Activated gamma-delta T cell treated with anti-CD3 and anti-CD28 coated beads, Interleukin-2, amount 50 U/mL, for 16 hours (primary cell): ENCODE measurements around the gene RAB31.

ENCODE experiments used
- DNase-seq: peaks from one replicate; pipeline ENCODE4 v3.0.0-alpha.2; 2020; ENCODE audit warnings: low read depth

Gene RAB31

DNA sequence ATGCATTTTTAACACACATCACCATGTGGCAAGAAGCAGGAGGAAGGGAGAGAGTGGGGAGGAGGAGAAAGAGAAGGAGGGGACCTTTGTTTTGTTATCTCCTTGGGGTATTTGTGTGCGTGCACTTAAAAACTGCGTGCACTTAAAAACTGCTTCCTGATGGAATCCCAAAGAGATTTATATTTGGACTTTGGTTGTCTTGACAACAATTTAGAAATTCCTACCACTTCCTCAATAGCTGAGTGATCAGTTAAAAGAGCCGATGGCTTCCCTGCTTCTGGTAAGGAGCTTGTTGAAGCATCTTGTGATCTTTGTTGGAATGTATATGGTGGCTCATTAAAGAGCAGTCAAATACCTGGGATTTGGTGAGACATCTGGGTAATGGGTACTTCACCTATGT, 4.5 kb downstream of the RAB31 start:
- DNase-seq, result no peak

DNA sequence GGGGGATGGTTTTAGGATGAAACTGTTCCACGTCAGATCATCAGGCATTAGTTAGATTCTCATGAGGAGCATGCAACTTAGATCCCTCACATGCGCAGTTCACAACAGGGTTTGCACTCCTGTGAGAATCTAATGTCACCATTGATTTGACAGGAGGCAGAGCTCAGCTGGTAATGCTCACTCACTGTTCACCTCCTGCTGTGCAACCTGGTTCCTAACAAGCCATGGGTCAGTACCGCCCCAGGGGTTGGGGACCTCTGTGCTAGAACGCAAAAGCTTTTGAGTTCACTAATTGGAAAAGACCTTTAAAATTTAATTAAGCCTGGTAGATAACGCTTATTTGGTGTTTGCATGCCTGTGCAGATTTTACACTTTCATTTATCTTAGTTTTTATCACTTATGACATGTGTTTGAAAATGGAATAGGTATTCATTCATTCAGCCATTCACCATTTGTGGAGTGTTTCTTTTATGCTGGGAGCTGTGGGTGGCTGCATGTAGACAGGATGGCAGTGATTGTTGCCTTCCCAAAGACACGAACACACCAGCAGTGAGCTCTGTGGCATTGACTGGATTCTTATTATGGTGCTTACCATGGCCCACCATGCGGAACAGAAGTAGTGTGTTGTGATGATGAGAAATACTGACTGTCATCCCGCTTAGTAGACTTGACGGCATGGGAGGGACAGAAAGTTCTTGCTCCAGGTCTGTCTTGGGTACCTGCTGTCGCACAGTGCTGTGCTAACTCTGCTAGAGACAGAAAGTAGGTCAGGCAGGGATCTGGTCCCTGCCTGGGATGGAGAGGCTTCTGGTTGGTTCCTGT, 6.4 kb downstream of the RAB31 start:
- DNase-seq, result no peak

DNA sequence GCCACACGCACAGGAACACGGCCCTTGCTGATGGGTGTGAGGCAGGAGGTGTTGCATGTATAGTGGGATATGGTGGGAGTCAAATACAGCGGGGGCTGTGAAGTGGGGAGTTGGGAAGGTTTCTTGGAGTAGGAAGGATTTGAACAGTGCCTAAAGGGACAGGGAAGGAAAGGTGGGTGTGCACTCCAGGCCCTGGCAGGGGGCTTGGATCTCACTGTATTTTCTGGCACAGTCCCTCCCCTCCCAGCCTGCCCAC, 6.9 kb downstream of the RAB31 start:
- no peak for DNase-seq

DNA sequence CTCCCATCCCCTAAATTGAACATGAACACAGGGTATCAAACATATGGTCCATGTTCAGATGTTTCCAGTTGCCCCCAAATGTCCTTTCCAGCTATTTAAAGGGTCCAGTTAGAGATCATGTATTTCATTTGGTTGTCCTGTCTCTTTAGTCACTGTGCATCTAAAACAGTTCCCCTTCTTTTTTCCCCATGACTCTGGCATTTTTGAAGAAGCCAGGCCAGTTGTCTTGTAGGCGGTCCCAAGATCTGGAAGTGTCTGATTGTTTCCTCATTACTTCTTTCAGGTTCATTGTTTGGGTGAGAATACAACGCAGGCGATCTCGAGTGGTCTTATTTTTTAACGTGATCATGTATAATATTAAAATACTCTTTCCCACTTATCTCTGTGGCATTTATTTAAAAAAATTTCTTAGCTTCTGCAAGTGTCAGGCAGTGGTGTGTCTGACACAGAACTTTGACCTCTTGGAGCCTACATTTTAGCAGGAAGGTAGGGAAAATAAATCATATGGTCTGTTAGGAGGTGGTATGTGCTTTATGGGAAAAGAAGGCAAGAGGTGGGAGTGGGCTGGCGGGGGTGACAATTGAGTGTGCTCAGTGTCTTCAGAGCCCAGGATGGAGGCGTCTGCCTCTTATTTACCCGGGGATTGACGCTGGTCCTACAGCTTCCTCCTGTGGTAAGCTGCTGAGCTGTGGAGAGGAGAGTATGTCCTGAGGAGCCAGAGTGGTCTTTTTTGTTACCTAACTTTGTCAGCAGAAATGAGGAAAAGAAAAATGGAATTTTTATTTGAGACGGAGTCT, 8.1 kb downstream of the RAB31 start:
- DNase-seq, result no peak

DNA sequence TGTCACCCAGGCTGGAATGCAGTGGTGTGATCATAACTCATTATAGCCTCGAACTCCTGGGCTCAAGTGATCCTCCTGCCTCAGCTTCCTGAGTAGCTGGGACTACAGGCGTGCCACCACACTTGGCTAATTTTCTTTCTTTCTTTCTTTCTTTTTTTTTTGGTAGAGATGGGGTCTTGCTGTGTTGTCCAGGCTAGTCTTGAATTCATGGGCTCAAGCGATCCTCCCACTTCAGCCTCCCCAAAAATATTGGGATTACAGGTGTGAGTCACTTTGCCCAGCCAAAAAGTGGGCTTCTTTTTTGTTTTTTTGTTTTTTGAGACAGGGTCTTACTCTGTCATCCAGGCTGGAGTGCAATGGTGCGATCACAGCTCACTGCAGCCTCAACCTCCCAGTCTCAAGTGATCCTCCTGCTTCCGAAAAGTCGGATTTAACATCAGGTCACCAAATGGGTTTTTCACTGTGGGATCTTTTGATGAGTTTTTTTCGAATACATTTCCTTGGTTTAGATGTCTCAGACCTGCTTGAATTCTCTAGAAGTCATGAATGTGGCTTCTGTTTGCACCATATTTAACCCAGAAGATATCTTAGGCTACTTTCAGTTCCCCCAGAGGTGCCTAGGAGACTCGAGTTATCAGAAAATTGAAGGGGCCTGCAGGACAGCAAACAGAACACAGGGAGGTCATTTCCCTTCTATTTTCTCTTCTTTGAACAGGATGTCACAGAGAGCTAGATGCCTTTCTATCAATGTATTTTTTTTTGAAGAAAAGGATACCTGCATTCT, 8.9 kb downstream of the RAB31 start:
- DNase-seq, result no peak

DNA sequence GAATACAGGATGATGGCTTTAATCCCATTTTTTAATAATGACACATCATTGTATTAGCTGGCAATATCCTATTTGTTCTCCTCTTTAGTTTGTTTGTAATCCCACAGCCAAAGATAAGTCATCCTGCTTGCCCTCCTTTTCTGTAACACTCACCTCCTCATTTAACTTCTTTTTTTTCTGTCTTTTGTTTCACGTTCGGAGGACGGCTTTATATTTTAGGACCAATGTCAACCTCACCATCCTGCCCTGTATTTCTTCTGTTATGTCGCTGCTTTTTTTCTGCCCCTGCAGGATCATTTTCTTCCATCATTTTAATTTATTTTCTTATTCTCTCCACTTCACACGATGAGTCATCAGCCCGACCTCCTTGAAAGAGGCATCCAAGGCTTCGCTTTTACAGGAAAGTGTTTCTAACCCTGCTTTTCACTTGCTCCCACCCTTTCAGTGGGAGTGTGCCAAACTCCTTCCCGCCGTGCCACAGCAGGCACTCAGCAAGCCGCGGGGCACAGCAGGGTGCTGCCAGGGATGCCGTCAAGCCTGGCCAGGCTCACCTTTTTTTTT, 11.4 kb downstream of the RAB31 start:
- DNase-seq, result no peak

DNA sequence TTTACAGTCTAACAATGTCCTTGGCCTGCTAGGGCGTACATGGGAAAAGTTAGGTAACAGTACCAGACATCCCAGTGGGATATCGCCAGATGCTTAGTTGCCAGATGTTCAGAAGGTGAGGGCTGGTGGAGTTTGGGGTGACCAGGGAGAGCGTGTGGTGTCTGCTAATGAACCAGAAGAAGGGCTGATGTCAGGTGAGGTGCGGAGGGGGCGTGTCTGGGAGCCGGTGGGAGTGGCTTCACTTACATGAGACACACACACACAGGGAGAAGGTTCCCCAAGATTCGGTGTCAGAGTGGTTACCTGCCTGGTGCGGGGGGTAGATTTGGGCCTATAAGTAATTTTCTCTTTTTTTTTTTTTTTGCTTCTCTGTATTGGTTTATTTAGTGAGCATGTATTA, 12.2 kb downstream of the RAB31 start:
- DNase-seq, result no peak

DNA sequence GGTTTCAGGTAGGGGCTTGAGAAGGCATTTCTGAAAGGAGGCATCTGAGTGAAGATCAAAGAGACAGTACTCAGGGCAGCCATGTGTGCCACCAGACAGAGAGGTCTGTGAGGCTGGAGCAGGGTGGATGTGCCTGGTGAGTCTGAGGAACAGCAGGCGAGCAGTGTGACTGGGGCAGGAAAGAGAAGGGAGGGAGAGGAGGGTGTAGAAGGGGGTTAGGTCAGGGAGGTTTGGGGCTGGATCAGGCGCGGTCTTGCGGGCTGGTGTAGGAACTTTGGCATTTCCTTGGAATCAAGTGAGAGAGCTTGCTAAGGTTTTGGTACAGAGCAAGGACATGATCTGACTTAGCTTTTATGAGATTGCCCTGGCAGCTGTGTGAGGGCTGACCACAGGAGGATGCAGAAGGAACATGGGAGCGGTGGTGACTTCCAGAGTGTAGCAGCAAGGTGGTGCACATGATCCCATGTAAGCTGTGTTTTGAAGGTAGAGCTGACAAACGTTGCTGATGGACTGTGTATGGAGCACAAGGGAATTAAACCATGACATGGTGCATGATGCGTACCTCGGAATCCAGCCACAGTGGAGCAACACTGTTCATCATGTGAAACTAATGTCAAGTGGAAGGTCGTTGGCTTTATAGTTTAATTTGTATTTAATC, 13.9 kb downstream of the RAB31 start:
- no peak for DNase-seq

DNA sequence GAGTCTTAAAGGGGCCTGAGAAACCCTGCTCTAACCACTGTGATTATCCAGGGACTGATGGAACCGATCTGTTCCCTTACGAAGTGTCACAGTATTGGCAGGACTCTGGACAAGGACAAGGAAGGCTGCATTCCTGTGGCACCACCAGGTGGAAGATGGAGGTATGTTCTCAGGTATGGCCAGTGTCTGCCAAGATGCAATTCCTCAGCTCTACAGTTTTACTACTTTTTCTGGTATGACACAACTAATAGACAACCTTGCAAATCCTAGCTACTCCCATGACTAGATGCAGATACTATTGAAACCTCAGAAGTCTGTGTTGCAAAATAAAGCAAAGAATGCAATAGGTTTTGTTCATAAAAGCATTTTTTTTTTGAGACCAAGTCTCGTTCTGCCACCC, 14.6 kb downstream of the RAB31 start:
- DNase-seq, result no peak

DNA sequence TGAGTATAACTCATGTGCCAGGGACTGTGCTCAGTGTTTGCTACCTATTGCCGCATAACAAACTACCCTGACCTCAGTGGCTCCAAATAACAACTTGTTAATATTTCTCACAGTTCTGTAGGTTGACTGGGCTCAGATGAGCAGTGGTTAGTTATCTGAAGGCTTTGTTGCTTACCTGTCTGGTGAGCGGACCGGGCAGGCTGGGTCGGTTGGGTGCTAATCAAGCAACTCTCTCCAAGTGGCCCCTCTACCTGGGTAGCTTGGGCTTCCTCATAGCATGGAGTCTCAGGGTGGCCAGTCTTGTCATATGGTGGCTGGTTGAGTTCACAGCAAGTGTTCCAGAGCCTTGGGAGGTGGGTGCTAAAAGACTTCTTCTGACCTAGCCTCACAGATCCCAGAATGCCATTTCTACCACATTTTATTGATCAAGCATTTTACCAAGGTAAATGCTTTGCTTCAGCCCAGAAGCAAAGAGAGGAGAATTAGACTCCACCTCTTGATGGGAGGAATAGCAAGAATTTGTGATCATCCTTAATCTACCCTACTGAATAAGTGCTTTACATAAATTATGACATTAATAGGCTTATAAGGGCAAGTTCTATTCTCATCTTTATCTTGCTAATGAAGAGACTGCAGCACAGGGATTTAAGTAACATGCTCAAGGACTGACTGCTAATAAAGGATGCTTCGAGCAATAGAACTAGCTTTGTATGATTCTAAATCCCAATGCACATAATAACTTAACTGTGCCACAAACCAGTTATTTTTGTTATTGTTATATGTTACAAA, 16.9 kb downstream of the RAB31 start:
- no peak for DNase-seq

DNA sequence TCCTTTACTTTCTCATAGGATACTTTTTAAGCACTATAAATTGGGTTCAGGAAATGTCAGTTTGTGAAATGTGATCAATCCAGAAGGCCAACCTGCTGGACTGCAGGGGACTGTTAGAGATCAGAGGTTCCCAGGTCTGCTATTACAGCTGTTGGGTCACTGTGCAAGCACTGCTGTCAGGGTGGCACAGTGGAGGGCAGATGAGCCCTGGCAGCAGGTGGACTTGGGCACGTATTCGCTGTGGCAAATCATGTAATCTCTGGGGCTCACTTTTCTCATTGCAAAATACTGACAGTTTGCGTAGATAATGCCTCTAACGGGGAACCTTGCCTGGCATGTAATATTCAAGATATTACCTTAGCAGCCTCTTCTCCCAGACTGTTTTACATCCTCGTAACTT, 18.1 kb downstream of the RAB31 start:
- DNase-seq, result no peak

DNA sequence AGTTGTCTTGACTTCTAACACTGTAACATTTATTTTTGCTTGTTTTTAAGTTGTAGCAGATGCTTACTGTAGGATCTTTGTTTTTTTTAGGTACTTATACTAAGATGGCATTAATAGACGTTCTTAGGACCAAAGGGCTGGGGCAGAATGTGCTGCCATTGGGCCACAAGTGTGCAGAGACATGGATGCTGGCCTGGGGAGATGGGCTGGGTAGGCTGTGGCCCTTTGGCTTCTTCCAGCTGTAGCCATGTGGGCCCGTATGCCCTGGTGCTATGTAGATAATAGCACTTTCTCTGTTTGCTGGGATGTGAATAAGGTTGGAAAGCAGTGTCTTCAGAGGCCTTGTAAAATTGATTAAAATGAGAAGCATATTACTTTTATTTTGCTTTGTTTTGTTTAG, 18.8 kb downstream of the RAB31 start:
- no peak for DNase-seq

DNA sequence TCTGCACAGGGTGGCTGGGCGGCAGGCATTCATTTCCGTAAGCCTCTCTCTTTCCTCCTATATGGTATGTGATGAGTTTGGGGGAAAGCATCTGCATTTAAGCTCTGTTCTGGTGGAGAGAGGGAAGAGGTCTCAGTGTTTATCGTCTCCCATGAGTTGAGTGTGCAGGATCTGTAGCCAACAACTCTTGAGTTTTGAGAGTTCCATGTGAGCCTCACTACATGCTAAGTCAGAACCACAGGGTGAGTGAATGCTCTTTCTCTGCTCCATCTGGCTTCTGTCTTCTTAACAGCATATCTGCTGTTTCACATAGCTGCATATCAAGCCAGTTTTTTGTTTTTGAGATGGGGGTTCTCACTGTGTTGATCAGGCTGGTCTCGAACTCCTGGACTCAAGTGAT, 22.7 kb downstream of the RAB31 start:
- DNase-seq, result no peak

DNA sequence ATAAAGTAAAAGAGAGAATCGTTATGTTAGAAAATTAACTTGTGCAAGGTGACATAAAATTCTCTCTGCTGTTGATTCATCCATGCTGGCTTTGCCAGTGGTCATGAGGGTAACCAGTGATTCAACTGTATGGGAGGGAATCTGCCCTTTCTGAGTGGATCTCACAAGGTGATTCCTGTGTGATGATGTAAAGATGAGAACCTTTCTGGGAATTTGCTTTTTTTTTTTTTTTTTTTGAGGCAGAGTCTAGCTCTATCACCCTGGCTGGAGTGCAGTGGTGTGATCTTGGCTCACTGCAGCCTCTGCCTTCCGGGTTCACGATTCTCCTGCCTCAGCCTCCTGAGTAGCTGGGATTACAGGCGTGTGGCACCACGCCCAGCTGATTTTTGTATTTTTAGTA, 23.3 kb downstream of the RAB31 start:
- DNase-seq, result no peak

DNA sequence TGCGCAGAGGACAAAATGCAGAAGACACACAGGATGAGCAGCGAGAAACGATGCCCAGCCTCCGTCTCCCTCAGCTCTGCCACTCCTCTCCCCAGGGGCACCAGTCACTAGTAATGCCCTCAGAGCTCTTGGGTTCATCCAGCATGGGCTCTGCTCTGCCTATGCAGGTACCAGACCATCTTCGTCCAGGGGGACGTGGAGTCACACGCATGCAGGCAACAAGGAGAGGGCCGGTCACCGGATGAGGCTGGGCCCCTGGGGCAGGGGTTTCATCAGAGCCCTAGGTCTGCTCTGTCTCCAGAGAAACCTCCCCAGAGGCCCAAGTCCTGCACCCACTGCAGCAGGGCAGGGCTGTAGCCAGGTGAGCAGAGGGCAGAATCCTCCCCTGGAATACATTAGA, 23.9 kb downstream of the RAB31 start:
- no peak for DNase-seq

DNA sequence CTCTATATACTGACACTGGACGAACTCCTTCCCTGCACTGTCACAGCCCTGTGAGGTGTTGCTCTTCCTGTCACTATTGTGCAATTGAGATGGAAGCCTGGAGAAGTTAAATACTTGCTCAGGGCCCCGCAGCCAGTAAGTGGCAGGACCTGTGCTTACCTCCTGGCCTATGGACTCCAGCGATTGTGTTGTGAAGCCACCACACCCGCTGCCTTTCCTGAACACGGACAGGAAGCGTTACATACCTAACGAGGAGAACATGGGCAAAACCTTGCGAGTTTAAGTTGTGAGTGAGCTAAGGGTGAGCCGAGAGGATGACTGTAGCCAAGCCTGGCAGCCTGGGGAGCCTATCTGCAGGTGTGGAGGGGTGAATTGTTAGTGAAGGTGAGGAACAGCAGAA, 26.1 kb downstream of the RAB31 start:
- DNase-seq, result no peak

DNA sequence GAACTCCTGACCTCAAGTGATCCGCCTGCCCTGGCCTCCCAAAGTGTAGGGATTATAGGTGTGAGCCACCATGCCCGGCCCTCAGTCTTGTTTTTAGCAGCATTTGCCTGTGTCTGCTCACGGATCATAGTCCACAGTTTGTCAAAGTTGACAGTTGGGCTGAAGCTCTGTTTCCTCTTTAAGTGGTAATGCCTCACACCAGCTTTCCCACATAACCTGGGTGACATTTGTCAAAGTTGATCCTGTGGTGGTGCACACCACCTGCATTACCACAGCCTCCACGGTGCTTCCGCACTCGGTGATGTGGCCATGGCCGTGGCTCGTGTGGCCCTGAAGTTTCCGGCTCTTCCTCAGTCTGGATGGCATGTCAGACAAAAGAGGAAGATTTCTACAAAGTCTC, 27.1 kb downstream of the RAB31 start:
- no peak for DNase-seq

DNA sequence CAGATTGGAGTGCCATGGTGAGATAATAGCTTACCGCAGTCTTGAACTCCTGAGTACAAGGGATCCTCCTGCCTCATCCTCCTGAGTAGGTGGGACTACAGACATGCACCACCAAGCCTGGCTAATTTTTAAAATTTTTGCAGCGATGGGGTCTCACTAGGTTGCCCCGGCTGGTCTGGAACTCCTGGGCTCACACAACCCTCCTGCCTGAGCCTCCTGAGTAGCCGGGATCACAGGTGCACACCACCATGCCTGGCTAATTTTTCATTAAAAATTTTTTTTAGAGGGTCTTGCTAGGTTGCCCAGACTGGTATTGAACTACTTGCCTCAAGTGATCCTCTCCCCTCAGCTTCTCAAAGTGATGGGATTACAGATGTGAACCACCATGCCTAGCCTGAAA, 27.8 kb downstream of the RAB31 start:
- no peak for DNase-seq

DNA sequence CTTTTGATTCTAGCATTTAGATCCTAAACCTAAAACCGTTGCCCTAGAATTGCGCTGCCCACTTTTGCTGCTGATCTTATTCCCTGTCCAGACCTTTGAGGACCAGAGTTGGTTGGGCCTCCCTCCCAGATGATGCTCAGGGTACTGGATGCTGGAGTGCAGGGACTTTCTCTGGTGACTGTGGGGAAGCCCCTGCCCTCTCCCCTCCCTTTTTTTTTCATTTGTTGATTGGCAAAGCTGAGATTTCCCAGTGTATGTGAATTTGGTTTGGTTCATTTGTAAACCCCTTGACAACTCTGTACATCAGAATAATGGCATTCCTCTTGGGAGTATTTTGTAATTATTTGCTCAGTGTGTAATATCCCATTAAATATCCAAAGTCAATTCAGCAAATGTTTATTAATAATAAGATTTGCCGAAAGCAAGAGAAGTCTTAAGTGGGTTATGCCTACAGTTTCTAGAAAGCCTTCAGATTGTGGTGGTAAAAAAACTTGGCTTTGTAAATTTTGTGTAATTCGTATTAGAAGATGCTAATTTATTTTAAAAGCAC, 28.3 kb downstream of the RAB31 start:
- no peak for DNase-seq

DNA sequence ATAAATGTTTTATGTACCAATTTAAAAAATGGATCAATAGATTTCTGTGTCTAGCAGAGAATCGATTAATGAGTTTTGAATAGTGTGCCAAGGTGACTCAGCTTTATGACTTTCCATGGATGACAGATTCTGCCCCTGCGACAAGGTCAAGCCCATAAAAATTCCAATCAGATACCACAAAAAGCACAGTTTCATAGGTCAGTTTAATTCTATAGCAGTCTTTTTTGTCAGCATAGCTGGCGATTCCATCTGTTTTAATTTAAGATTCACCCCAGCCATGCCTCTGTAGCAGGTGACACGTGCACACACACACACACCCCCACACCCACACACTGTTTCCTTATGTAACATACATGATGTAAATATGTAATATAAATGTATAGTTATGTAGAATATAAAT, 28.9 kb downstream of the RAB31 start:
- no peak for DNase-seq

DNA sequence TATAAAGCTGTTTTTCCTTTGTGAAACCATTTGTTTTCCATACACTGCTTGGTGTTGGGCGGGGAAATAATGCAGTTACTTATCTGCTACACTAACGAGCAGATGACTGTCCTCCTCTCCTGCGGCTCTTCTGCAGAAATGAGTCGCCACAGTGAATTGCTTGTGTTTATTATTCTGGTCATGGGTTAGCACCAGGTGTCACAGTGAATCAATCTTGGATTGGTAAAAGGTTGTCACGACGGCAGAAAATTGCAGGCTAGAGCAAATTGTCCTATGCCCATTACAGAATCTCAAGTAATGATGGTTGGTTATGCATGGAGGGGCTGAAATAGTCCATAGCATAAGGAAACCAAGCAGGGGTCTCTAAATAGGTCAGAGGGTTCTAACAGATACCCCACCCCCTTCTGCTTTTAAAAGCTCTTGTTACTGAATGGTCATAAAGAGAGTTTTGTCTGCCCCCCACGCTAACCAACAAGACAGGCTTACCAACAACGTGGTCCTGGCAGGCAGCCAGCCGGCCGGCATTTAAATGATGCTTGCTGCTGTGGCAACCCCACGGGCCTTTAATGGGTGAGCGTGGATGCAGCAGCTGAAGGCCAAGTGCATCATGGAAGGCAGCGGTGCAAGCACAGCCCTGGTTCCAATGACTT, 29.5 kb downstream of the RAB31 start:
- DNase-seq, result no peak
